ENCODE data around the gene CROCC2.

Gene CROCC2

DNA sequence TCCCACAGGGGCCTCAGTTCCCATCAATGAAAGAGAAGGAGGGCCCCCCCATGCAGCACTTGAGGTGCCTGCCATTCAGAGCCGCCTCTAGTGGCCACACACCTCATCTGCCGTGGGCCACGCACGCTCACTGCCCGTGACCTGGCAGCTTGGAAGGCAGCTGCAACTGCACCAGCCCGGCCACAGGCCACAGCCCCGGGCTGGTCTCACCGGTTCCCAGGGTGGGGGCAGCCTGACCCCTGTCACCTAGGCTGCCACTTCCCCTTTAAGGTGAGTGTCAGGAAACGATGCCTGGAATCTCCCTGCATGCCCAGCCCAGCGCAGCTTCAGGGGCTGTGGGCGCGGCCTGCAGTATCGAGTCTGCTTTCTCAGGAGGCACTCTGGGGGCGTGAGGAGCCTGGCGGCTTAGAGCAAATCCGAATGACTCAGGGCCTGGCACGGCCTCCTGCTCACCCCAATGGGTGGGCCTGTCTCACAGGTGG is 12.7 kb upstream of the CROCC2 start:
- DNase-seq: no peak

DNA sequence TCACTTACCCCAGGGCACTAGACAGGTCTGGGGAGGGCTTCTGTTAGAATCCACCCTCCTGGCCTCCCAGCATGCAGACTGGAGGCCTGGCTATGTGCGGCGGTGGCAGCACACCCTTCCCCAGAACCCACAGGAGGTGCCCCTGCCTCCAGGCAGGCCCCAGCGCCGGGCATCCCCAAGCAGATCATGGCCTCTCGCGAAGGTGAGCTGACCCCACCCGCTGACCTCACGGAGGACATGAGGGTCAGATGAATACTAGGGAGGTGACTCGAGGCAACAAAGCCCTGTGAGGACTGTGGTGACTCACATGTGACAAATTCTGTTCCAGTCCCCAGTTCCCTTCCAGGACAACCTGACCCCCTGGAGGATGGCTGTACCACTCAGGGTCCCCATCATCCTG is 12.1 kb upstream of the CROCC2 start:
- no peak for DNase-seq

DNA sequence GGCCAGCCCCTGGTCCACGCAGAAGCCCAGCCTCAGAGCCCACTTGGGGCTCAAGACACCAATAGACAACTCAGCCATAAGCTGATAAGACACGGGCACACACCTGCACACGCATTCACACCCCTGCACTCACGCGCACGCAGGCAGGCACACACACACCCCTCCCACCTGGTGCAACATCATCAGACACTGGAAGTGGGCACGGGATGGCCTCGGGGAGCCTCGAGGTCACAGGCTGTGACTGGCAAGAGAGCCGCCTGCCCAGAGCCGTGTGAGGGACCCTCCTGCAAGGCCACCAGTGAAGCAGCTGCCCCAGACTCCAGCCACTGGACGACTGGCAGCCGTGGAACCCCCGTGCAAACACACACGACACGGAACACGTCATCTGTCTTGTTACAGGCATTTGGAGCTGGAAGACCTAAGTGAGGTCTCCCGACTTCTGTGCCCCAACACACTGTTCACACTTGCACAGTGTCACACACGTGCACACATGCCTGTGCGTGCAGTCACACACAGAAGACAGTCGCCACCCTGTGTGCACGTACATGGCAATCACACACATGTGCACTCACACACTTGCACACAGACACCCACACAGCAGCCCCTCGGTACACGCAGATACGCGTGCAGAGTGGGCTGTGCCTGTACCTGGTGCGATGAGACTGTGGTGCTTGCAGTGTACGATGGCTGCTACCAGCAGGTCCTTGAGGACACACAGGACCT is 11.1 kb upstream of the CROCC2 start:
- DNase-seq: no peak

- peak in 2 of 3 experiments; percentile 10 to 36 for DNase-seq
Observed at GRCh38 chr2:240895656-240896388, 10.3 kb upstream of the CROCC2 start, which contains the start of gene MAB21L4. Gene MAB21L4 (minus strand): TSS chr2:240896156. CDS start chr2:240895997, 159 bp downstream.

DNA sequence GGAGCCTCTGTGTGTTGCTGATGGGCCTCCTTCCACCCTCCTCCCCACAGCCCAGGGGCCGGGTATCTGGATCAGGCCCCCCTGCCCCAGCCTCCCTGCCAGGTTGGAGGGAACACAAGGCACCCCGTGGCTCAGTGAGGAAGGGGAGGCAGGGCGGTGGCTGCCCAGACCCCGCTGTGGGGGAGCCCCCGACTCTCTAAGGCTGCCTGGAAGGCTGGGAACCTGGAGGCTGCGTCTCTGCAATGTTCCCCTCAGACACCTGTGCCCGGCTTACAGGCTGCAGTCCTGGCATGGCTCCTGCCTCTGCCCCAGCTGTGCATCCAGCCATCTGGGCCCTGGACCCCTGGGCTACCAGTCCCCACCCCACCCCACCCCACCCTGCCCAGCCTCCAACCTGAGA is 9.7 kb upstream of the CROCC2 start:
- DNase-seq: no peak

DNA sequence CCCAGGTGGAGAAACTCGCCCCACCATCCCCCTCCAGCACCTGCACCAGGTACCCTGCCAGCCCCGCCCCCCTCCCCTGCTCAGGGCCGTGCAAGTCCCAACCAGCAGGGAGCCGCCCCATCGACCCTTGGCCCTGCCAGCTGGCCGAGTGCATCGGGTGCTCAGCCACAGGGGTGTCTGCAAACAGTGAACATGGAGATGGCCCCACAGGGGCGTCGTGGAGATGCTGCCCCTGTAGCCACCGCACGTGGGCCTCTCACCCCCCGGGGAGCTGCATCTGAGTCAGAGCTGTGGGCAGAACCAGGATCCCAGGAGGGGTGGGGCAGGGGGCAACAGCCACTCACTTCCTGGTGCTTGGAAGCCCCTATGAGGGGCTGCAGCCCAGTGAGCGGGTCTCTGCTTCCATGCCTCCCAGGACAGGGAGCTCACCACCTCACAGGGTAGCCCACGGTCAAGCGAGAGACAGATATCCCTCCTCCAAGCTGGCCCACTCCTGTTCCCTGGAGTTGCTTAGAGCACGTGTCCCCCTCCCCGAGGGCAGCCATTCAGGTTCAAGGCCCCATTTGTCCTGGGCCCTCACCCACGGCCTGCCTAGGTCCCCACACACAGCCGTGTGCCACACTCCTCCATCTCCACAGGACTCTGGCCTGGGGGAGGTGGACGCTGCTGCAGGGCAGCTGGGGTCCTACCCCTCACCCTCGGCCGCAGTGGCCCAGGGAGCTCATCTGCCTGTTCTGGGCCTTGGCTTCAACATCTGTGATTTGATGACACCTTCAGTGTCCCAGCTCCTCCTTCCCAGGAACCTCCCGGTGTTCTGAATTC is 9.1 kb upstream of the CROCC2 start:
- DNase-seq: peak in 2 of 3 experiments; percentile 72 to 84

DNA sequence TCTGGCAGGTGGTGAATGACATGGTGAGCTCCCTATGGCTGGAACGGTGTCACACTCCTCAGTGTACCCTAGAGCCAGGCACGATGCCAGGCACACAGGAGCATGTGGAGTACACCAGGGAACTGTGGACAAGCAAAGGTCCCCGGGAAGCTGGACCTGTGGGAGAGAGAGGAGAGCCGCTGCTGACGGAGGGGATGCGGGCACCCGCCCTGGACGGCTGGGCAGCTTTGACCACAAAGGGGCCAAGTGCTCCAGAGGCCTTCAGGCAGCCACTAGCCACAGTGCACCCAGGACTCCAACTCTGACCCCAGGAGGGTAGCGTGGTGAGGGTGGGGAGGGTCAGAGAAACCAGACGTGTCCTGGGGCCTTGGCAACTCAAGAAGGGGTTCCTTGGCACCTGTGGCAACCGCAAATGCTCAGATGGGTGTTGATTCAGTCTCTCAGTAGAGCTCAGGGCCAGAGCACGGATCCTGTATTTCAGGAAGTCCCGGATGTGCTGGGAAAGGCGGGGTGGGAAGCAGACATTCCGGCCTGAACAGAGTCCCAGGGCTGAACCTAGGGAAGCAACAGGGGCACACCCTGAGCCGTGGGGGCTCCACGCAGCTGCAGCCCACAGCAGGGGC is 7.9 kb upstream of the CROCC2 start:
- DNase-seq: no peak

- DNase-seq: no peak
Observed at GRCh38 chr2:240898731-240899467, 7.2 kb upstream of the CROCC2 start.

GRCh38 chr2:240899468-240899865 is 6.7 kb upstream of the CROCC2 start:
- no peak for DNase-seq

DNA sequence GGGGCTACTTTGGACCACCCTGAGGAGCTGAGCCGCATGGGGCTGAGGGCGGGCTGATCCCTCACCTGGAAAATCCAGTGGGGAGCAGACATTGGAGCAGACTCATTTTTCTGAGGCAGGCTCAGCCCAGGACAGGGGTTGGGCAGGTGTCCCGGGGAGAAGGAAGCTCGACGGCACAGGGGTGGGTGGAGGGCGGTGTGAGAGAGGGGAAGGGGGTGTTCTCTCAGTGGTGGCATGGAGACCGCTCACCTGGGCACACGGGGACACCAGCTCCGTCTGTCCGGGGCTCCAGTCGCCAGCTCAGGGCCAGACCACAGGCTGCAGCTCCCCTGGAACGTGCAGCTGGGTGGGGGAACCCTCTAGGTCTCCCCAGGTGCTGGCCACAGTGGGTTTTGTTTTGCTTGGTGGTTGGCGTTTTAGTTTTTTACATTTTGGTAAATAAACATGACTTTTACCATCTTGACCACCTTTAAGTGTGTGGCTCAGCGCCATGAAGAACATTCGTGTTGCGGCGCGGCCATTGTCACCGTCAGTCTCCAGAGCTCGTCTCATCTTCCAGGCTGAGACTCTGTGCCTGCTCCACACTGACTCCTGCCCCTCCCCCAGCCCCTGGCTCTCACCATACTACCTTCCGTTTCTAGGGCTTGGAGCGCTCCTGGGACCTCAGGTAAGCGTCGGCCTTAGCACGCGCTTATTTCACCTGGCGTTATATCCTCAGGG is 5.8 kb upstream of the CROCC2 start:
- no peak for DNase-seq

GRCh38 chr2:240901986-240902614 is 4.0 kb upstream of the CROCC2 start:
- DNase-seq: no peak

DNA sequence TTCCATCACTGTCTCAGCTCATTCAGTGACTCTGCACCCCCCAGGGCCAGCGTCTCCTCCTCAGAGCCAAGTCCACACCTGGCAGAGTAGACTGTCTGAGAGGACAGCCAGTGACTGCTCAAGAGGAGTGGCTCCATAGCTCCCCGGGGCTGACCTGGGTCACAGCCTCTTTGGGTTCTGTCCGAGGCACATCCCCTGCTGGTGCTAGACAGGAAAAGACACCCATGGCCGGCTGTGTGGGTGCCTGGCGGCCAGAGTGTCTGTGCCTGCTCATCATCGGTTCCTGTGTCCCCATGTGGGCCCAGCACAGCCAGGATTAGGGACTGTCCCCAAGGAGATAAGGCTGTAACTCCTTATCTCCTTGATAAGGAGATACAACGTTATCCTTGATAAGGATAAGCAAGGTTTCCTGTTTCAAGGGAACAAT is 3.5 kb upstream of the CROCC2 start:
- DNase-seq: no peak

DNA sequence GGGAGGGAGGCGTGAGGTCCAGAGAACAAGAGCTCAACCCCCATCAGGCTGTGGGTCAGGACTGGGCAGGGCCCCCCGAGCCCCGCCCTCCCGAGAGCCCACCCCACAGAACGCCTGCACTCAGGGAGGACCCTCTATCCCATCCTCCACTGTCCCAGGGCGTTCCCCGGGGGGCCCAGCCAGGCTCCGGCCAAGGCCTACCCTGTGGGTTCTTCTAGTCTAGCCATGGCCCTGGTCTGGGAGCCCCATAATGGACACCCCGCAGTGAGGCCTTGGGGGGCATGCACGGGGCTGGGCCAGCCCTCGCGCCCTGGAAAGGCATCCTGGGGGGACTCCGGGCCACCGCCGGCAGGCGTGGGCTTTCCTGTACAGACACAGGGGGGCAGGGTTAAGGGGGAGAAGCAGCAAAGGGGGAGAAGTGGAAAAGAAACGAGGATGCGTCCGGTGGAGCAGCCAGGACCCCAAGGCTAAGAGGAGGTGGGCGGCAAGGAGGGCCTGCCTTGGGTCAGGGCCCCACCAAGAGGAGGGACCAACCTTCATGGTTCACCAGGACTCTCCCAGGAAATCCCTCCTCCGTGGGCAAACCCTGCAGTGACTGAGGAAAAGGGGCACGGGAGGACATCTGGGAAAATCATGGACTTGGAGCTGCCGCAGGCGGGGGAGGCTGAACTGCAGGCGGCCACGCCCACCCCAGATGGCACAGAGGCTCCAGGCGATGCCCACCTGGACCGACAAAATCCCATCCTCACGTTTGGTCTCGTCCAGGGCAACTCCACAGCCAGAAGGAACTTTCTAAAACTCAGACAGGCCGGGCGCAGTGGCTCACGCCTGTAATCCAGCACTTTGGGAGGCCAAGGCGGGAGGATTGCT is 2.7 kb upstream of the CROCC2 start:
- no peak for DNase-seq

DNA sequence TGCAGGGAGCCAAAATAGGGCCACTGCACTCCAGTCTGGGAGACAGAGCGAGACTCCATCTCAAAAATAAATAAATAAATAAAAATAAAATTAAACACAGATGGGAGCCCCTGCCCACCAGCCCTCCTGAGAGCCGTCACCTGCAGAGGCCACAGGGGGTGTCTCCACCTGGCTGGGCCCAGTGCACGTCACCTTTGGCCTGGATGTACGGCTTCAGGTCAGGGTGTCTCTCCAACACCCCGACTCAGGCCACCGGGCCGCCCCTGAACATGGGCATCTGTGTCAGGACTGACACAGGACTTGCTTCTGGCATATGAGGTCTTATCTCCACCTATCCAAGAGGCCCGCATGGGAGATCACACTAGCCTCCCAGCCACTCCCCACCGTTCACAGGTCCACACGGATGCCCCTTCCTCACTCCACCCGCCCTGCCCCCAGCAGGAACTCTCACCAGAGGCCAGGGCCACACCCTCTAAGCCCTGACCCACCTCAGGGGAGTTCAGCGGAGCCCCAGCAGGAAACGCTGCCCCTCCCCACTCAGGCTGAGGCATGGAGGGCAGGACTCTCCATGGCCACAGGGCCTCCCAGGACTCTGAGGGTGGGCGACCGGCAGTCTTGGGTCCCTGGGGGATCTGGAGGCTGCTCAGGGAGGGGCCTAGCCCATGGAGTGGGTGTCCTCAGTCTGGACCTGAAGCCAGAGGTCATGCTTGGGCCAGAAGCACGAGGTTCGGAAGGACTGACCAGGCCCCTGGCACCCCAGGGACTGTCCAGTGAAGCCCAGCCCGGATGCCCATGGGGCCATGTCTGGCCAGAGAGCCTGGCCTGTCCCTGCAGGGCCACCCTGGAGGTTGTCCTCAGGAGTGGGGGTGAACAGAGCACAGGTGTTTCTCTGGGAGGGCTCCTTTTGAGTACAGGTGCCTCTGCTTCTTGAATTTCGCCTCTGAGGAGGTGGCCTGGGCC is 1.6 kb upstream of the CROCC2 start:
- DNase-seq: no peak

DNA sequence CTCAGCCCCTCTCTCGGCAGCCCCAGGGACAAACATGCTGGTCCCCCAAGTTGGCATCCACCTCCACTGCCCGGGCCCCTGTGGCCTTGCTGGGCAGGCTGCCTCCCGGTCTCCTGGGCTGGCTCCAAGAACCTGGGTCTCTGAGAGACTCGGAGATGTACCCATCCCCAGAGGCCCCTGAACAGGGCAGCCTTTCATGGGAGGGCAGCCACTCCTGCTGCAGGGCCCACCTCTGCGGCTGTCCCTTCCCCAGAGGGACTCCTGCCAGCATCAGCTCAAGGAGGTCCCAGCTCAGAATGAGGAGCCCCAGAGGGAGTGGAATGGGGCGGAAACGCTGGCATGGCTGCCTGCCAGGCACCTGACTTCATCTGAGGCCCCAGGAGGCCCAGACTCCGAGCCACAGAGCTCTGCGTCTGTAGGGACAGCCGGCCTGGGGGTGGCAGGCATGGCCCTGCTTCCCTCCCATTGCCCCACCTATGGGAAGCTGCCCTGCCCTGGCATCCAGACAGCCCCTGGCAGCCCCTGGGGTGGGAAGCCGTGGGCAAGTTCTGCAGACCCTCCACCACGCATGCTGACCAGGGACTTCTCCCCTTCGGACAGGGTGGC is 857 bp upstream of the CROCC2 start:
- peak in 2 of 3 experiments; percentile 19 to 24 for DNase-seq

- DNase-seq: no peak
Observed at GRCh38 chr2:240906911-240907590, 915 bp downstream of the CROCC2 start.

DNA sequence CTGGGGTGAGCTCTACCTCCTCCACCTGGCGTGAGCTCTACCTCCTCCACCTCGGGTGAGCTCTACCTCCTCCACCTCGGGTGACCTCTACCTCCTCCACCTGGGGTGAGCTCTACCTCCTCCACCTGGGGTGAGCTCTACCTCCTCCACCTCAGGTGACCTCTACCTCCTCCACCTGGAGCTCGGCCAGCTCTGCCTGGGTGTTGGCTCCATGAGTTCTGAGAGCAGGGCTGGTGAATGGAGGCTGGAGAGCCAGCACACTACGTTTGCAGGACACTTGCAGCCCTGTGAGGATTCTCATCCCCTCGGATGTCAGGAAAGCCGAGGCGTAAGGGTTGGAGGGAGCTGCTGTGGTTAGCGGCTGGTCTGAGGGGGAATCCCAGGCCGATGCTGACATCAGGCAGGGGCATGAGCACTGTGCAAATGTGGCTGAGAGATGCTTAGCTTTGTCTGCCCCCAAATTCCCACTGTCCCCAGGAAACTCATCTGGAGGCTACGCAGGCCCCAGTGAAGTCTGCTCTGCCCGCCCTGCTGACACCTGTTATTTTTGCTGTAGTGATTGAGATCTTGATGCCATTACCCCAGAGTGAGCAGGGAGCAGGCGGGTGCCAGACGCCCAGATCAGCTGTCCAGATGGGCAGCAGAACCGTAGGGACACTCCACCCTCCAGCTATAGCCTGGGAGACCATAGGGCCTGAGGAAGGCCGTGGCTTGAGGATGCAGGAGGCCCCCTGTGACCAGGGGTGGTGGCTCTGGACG is 3.3 kb downstream of the CROCC2 start:
- no peak for DNase-seq
